HG02852 (cell line): ENCODE measurements around the gene IL31.
"Not testable (repeated sequence)": the region's sequence is repeated elsewhere in the genome, so short reads cannot be mapped to it uniquely, and the experiment has no call there.

Experiments
- ATAC-seq: cut with Tn5 transposase; IDR thresholded peaks from one replicate; pipeline ENCODE4 v1.9.1; 2021; ENCODE audit warnings: mild to moderate bottlenecking, moderate library complexity; ENCODE audit not compliant: unreplicated experiment

The IL31 gene

GRCh38 chr12:122174155-122174845 is at the start of gene IL31:
Gene IL31 (minus strand): TSS chr12:122174221. CDS start chr12:122174172, 49 bp downstream.
- no peak for ATAC-seq

- no peak for ATAC-seq
Measured at GRCh38 chr12:122216445-122216844, 42.4 kb upstream of the IL31 start.

- no peak for ATAC-seq
Measured at GRCh38 chr12:122215771-122216170, 41.8 kb upstream of the IL31 start.

- ATAC-seq, result no peak
Measured at GRCh38 chr12:122208073-122208820, 34.2 kb upstream of the IL31 start.

- ATAC-seq, result no peak
Measured at GRCh38 chr12:122207391-122207790, 33.4 kb upstream of the IL31 start.

GRCh38 chr12:122206976-122207375 is 33.0 kb upstream of the IL31 start:
- ATAC-seq, result no peak

GRCh38 chr12:122206111-122206881 is 32.3 kb upstream of the IL31 start:
- ATAC-seq, result no peak

- ATAC-seq, result no peak
Measured at GRCh38 chr12:122205053-122205925, 31.3 kb upstream of the IL31 start.

- ATAC-seq, result no peak
Measured at GRCh38 chr12:122204167-122205052, 30.4 kb upstream of the IL31 start.

GRCh38 chr12:122203301-122204166 is 29.5 kb upstream of the IL31 start, which contains the start of gene B3GNT4:
Gene B3GNT4 (plus strand): TSS chr12:122203709. CDS start chr12:122204619, 910 bp downstream.
- ATAC-seq, result no peak

GRCh38 chr12:122202811-122203210 is 28.8 kb upstream of the IL31 start:
- not testable (repeated sequence) for ATAC-seq

GRCh38 chr12:122202017-122202416 is 28.0 kb upstream of the IL31 start:
- ATAC-seq, result no peak

- no peak for ATAC-seq
Measured at GRCh38 chr12:122201381-122201780, 27.4 kb upstream of the IL31 start.

GRCh38 chr12:122200541-122201175 is 26.6 kb upstream of the IL31 start:
- ATAC-seq, result no peak

- ATAC-seq, result no peak
Measured at GRCh38 chr12:122199484-122200355, 25.7 kb upstream of the IL31 start.

GRCh38 chr12:122197612-122197966 is 23.6 kb upstream of the IL31 start:
- no peak for ATAC-seq

GRCh38 chr12:122195405-122195804 is 21.4 kb upstream of the IL31 start:
- ATAC-seq, result no peak
